ENCODE results near the gene ITIH1.
A peak's percentile ranks its signal among the peaks of the same experiment; 100 is the strongest.

Gene ITIH1

GRCh38 chr3:52791928-52792327, 14.5 kb downstream of the ITIH1 start:
- DNase-seq = no peak

- DNase-seq = no peak
These were observed 15.0 kb downstream of the ITIH1 start for GRCh38 chr3:52792413-52792812.

DNA sequence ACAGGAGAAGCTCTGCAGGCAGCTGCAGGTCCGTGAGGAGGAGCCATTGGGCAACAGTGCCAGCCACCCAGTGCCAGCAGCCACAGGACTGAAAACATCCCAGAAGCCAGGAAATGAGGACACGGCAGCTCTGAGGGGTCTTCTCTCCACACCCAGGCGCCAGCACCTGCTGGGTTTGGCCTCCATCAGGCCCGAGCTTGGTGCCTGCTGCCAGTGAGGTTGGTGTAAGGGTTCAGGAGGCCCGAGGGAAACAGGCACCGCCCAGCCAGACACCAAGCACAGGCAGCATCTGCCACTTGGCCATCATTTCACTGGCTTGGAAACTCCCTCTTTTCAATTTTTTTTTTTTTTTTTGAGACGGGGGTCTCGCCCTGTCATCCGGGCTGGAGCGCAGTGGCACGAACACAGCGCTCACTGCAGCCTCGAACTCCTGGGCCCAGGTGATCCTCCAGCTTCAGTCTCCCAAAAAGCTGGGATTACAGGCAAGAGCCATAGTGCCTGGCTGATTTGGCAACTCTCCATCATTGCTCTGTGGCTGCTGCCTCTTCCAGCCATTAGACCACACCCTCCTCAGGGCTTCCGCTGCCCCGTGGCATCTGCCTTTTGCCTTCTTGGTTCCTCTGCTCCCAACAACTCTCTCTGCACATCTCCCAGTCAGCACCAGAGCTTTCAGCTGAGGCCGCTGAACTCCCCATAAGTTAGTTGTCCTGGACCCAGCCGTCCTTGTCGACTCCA, 15.7 kb downstream of the ITIH1 start:
- peak; percentile 16 for DNase-seq

DNA sequence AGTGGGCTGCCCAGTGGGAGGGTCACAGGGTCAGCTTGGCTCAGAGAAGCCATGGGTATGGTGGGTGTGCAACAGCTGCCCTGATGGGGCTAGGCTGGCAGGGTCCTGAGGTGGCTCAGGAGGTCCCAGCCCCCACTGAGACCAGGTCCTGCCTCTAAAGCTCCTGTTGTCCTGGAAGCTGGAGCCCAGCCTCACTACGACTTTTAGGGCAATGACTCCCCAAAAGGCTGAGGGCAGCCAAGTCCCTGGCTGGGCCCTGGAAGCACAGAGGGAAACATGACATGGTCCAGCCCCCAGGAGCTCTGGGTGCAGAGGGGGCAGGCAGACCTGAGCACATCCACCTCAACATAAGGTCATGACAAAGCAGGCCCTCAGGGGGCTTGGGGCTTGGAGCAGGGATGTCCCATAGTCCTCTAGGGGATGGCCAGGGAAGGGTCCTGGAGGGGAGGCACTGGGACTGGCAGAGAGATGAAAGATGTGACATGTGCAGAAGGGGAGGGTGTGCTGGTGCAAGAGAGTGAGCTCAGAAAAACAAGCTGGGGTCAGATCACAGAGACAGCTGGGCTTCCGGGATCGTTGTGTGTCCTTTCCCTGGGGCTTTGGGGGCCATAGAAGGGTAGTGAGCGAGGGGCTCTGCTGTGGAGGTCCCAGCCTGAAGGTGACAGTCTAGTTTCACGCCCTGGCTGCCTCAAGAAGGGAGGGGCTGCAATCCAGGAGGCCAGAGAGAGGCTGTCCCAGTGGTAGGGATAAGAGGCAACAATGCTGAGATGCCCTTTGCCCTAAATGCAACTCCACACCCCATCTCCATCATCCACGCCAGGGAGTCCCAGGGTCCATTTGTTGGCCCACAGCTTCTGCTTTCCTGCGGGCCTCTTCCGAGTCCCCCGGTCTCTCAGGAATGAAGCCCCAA, 16.6 kb downstream of the ITIH1 start:
- DNase-seq = no peak

DNA sequence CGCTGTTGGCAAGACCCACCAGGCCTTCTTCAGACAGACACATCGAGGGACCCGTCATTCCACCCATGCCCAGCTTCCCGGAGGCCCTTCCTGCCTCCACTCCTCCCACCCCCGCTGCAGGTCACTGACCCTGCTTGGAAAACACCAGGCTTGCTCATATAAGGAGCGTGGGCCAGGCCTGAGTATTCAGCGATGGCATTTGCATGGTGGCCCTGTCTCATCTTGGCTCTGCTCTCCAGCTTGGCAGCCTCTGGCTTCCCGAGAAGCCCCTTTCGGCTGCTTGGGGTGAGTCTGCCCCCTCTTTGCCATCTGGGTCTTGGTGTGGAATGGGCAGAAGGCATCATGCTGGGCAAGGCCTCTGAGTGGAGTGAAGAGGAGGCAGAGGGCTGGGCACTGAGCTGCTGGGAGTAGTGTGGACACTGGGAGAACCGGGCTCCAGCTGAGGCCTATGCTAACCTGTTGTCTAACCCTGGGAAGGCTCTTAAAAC, 17.3 kb downstream of the ITIH1 start, which contains the start of gene ITIH3:
Gene ITIH3 (plus strand): TSS at position 185 of the 488 bp plus-strand sequence. CDS start 8 bp downstream, at position 193.
- DNase-seq = no peak

DNA sequence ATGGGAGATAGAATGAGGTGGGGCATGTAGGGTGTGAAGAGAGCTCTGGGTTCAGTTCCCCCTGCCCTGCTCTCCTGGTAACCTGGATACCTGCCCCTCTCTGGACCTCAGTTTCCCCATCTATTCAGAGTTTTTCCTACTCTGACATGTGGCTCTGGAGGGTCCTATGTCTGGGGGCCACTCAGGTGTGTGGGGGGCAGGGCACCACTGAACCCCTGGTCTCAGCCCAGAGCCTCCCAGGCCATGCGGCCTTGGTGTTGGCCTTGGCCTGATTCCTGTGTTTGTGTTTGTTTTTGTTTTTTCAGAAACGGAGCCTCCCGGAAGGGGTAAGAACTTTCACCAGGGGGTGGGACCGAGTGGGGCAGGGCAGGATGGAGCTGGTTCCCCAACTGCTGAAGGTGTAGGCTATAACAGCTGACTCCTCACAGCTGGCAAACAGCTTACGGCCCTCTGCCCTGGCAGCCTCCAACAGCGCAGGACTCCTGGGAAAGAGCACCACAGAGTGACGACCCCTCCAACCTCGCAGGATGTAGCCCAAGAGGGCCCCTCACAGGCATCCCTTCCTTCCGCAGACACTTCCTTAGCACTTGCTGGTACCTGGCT, 18.0 kb downstream of the ITIH1 start:
- DNase-seq = no peak

- no peak for DNase-seq
These were observed 19.0 kb downstream of the ITIH1 start for GRCh38 chr3:52796411-52796810.

- no peak for DNase-seq
These were observed 21.1 kb downstream of the ITIH1 start for GRCh38 chr3:52798376-52798977.

DNA sequence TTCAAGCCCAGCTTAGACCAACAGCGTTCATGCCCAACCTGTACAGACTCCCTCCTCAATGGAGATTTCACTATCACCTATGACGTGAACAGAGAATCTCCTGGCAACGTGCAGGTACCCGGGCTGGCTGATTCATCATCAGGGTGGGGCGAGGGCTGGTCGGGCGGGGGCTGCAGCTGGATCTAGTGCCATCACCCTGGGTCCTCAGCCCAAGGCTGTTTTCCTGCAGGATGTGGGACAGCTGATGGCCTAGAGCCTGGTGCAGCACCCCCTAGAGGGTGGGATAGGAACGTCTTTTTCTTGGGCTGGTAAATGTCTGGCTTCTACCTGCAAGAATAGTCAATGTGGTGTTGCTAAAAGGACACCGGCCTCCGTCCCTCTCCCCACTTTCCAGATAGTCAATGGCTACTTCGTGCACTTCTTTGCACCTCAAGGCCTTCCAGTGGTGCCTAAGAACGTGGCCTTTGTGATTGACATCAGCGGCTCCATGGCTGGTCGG, 21.6 kb downstream of the ITIH1 start:
- DNase-seq = peak; percentile 53

- no peak for DNase-seq
These were observed 22.7 kb downstream of the ITIH1 start for GRCh38 chr3:52800079-52800478.

DNA sequence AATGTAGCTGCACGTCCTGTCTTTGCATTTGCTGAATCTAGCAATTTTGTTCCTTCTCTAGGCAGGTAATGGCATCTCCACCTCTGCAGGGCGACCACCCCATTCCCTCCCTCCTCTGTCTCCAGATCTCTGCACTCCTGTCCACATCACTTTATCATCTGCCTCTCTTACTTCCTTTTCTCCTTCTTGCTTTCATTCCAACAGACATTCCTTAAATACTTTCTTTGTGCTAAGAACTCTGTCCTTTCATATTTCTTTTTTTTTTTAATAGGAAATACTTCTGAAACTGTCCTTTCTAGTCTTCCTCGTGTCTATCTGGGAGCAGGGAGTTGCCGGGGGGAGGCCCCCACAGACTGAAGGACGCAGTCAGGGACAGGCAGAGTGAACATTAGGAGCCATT, 24.4 kb downstream of the ITIH1 start:
- DNase-seq = no peak

- no peak for DNase-seq
These were observed 28.1 kb downstream of the ITIH1 start for GRCh38 chr3:52805270-52806039.

- DNase-seq = no peak
These were observed 31.8 kb downstream of the ITIH1 start for GRCh38 chr3:52809149-52809548.

- no peak for DNase-seq
These were observed 32.4 kb downstream of the ITIH1 start for GRCh38 chr3:52809662-52810377.

- DNase-seq = no peak
These were observed 33.5 kb downstream of the ITIH1 start for GRCh38 chr3:52810923-52811322.

DNA sequence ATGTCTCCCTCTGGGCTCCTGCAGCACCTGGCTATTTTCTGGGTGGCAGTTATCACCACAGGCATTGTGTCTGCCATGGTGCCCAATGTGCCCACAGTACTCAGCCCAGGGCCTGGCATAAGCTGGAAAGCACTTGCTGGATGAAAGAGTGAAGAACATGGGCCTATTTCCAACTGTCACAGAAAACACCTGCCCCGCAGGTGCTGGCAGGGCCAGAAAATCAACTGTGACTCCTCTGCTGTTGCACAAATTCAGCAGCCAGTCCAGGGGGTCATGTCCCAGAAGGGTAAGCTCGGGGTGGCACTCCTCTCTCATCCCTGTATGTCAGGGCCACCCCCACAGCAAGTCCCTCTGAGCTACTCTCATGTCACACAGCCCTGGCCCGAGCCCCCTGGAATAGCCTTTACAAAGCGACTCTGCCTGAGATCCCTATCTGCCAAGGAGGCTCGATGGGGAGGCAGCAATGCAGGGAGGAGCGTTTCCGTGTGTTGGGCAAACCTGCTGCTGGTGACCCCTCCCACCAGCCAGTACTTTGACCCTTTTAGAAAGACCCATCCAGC, 34.1 kb downstream of the ITIH1 start:
- no peak for DNase-seq

- DNase-seq = no peak
These were observed 36.4 kb downstream of the ITIH1 start for GRCh38 chr3:52813810-52814209.

- DNase-seq = no peak
These were observed 38.8 kb downstream of the ITIH1 start for GRCh38 chr3:52816199-52816598.

DNA sequence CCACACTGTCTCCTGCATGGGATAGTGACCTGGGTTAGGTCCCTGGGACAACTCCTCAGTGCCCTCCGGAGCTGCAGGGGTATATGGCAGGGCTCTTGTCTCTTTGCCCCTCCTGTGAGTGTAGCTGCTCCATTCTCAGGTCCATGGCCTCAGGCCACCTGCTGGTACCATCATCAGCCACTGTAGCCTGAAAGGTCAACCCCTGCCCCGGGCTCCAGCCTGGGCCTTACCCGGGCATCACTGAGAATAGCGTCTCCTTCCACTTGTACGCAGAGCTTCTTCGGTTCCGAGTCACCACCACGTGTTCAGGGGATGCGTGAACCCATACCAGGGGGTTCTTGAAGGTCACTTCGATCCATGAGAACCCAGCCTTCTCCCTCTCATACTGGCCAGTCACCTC, 39.3 kb downstream of the ITIH1 start:
- DNase-seq = no peak

- DNase-seq = no peak
These were observed 39.8 kb downstream of the ITIH1 start for GRCh38 chr3:52817221-52817620.

- no peak for DNase-seq
These were observed 40.5 kb downstream of the ITIH1 start for GRCh38 chr3:52817860-52818259.
